H1 (cell line): ENCODE measurements around the gene SLC39A7. TPM values are rescaled to one million over a fixed set of nuclear protein-coding genes. Genes with fewer than 3 reads are reported as not detected.

Experiments used
- CHD2 ChIP-seq: IDR thresholded peaks from 2 replicates; pipeline ENCODE4 v1.6.1; 2012; ENCODE audit warnings: low read length, improper control_type of control experiment
- NRF1 ChIP-seq: IDR thresholded peaks from 2 replicates; pipeline ENCODE4 v1.6.1; 2011; ENCODE audit warnings: mild to moderate bottlenecking, low read depth, low read length, improper control_type of control experiment
- RNF2 ChIP-seq: fragments of 200-900, 300-1000 bp; sonication (generic); IDR thresholded peaks from 2 replicates; pipeline ENCODE4 v1.7.1; 2016; ENCODE audit warnings: borderline replicate concordance, low read depth, mild to moderate bottlenecking, antibody characterized with exemption, low read length; ENCODE audit not compliant: poor library complexity, severe bottlenecking; ENCODE audit errors: missing control alignments
- SIRT6 ChIP-seq: IDR thresholded peaks from one replicate; pipeline ENCODE4 v1.7.1; 2012; ENCODE audit warnings: low read length, inconsistent platforms
- SIX5 ChIP-seq: IDR thresholded peaks from 2 replicates; pipeline ENCODE4 v1.6.1; 2011; ENCODE audit warnings: mild to moderate bottlenecking, low read depth, low read length
- TBP ChIP-seq: IDR thresholded peaks from 2 replicates; pipeline ENCODE4 v1.6.1; 2011; ENCODE audit warnings: low read depth, low read length, improper control_type of control experiment
- ZNF274 ChIP-seq: IDR thresholded peaks from 2 replicates; pipeline ENCODE4 v1.7.0; 2012; ENCODE audit warnings: low read length, borderline replicate concordance; ENCODE audit errors: extremely low read depth
- polyA plus RNA-seq, 7 experiments: library from polyadenylated mRNA; depleted of rRNA in 3 of 7; stranded (reverse) in 5 of 7; unstranded in 2 of 7; fragments of >200 nt in 5 of 7; fragments of 200-250 nt in 2 of 7; gene quantifications; 1 replicate in 5 of 7; 2 replicates in 1 of 7; 4 replicates in 1 of 7; pipeline versions ENCODE4 v1.2.1 to v1.2.3, GENCODE V29; 2011 to 2013; ENCODE audit warnings: missing spikeins in 2 of 7, mixed read lengths in 2 of 7
- total RNA-seq: library from RNA; stranded (reverse); fragmentation: NEBNext Ultra II Directional; extraction: Animal tissue kit (Norgen Biotek cat#: 25700); gene quantifications from 2 replicates; pipeline ENCODE4 v1.2.1, GENCODE V29; 2021
- TF ChIP-seq, protein P1 (sequence below): fragments of 300-600 bp; sonication (generic); IDR thresholded peaks from 2 replicates; pipeline ENCODE4 v1.7.1; 2012; ENCODE audit warnings: low read length, moderate library complexity, mild to moderate bottlenecking, inconsistent platforms; ENCODE audit not compliant: insufficient replicate concordance
- TF ChIP-seq, protein P2 (sequence below): IDR thresholded peaks from 2 replicates; pipeline ENCODE4 v1.6.1; 2012; ENCODE audit warnings: low read length, inconsistent platforms

SLC39A7 gene
- total and polyA plus RNA-seq, 2 of the 8 experiments (the other 6 are each of a cell fraction or from before 2014, with no cell fraction given) = 63.3 to 123 TPM

DNA sequence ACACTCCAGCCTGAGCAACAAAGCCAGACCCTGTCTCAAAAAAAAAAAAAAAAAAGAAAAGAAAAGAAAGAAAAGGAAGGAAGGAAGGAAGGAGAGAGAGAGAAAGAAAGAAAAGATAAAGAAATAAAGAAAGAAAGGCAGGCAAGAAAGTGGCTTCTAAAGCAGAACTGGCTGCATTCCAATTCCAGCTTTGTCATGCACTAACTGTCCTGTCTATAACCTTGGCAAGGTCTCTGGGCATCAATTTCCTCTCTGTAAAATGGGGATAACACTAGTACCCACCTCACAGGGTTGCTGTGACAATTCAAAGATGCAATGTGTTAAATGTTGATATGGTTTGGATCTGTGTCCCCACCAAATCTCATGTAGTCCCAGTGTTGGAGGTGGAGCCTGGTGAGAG is 35.7 kb downstream of the SLC39A7 start (continued):
- TF ChIP-seq, protein P1, sequence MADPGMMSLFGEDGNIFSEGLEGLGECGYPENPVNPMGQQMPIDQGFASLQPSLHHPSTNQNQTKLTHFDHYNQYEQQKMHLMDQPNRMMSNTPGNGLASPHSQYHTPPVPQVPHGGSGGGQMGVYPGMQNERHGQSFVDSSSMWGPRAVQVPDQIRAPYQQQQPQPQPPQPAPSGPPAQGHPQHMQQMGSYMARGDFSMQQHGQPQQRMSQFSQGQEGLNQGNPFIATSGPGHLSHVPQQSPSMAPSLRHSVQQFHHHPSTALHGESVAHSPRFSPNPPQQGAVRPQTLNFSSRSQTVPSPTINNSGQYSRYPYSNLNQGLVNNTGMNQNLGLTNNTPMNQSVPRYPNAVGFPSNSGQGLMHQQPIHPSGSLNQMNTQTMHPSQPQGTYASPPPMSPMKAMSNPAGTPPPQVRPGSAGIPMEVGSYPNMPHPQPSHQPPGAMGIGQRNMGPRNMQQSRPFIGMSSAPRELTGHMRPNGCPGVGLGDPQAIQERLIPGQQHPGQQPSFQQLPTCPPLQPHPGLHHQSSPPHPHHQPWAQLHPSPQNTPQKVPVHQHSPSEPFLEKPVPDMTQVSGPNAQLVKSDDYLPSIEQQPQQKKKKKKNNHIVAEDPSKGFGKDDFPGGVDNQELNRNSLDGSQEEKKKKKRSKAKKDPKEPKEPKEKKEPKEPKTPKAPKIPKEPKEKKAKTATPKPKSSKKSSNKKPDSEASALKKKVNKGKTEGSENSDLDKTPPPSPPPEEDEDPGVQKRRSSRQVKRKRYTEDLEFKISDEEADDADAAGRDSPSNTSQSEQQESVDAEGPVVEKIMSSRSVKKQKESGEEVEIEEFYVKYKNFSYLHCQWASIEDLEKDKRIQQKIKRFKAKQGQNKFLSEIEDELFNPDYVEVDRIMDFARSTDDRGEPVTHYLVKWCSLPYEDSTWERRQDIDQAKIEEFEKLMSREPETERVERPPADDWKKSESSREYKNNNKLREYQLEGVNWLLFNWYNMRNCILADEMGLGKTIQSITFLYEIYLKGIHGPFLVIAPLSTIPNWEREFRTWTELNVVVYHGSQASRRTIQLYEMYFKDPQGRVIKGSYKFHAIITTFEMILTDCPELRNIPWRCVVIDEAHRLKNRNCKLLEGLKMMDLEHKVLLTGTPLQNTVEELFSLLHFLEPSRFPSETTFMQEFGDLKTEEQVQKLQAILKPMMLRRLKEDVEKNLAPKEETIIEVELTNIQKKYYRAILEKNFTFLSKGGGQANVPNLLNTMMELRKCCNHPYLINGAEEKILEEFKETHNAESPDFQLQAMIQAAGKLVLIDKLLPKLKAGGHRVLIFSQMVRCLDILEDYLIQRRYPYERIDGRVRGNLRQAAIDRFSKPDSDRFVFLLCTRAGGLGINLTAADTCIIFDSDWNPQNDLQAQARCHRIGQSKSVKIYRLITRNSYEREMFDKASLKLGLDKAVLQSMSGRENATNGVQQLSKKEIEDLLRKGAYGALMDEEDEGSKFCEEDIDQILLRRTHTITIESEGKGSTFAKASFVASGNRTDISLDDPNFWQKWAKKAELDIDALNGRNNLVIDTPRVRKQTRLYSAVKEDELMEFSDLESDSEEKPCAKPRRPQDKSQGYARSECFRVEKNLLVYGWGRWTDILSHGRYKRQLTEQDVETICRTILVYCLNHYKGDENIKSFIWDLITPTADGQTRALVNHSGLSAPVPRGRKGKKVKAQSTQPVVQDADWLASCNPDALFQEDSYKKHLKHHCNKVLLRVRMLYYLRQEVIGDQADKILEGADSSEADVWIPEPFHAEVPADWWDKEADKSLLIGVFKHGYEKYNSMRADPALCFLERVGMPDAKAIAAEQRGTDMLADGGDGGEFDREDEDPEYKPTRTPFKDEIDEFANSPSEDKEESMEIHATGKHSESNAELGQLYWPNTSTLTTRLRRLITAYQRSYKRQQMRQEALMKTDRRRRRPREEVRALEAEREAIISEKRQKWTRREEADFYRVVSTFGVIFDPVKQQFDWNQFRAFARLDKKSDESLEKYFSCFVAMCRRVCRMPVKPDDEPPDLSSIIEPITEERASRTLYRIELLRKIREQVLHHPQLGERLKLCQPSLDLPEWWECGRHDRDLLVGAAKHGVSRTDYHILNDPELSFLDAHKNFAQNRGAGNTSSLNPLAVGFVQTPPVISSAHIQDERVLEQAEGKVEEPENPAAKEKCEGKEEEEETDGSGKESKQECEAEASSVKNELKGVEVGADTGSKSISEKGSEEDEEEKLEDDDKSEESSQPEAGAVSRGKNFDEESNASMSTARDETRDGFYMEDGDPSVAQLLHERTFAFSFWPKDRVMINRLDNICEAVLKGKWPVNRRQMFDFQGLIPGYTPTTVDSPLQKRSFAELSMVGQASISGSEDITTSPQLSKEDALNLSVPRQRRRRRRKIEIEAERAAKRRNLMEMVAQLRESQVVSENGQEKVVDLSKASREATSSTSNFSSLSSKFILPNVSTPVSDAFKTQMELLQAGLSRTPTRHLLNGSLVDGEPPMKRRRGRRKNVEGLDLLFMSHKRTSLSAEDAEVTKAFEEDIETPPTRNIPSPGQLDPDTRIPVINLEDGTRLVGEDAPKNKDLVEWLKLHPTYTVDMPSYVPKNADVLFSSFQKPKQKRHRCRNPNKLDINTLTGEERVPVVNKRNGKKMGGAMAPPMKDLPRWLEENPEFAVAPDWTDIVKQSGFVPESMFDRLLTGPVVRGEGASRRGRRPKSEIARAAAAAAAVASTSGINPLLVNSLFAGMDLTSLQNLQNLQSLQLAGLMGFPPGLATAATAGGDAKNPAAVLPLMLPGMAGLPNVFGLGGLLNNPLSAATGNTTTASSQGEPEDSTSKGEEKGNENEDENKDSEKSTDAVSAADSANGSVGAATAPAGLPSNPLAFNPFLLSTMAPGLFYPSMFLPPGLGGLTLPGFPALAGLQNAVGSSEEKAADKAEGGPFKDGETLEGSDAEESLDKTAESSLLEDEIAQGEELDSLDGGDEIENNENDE = no peak
- no peak for TF ChIP-seq SIRT6
- TF ChIP-seq RNF2 = no peak
- TF ChIP-seq CHD2 = no peak
- no peak for TF ChIP-seq TBP
- TF ChIP-seq NRF1 = no peak
- no peak for TF ChIP-seq ZNF274
- TF ChIP-seq, protein P2, sequence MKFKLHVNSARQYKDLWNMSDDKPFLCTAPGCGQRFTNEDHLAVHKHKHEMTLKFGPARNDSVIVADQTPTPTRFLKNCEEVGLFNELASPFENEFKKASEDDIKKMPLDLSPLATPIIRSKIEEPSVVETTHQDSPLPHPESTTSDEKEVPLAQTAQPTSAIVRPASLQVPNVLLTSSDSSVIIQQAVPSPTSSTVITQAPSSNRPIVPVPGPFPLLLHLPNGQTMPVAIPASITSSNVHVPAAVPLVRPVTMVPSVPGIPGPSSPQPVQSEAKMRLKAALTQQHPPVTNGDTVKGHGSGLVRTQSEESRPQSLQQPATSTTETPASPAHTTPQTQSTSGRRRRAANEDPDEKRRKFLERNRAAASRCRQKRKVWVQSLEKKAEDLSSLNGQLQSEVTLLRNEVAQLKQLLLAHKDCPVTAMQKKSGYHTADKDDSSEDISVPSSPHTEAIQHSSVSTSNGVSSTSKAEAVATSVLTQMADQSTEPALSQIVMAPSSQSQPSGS = no peak
- no peak for TF ChIP-seq SIX5
- TF ChIP-seq, all 59 proteins: peak for 0
